Measurements from ENCODE around the gene ASAH2B. TPM values are rescaled to one million over a fixed set of nuclear protein-coding genes. Genes with fewer than 3 reads are reported as not detected.
A peak's percentile ranks its signal among the peaks of the same experiment; 100 is the strongest.

Gene ASAH2B
- total RNA-seq, 2 donors from 2014 or later: 6.4 to 7.4 TPM

- Mint-ChIP-seq H3K27me3 (ENCODE audit: insufficient read depth) (no peaks in the 10 kb centered on the region), H3K36me3 (ENCODE audit: low read depth) (no peaks in the 10 kb centered on the region), H3K9me3 (no peaks in the 10 kb centered on the region), H3K4me3 (no peak overlapping the region), H3K4me1 (peaks cover 17% of the 10 kb centered on the region), H3K27ac (peak overlapping the region; percentile 67)
- Histone ChIP-seq H3K27me3 (ENCODE audit: control insufficient read depth, insufficient read depth, low read length, poor library complexity, severe bottlenecking) (no peaks in the 10 kb centered on the region), H3K36me3 (ENCODE audit: control insufficient read depth, insufficient read depth, low read length) (no peaks in the 10 kb centered on the region), H3K9me3 (ENCODE audit: control insufficient read depth, low read length) (no peaks in the 10 kb centered on the region), H3K4me3 (ENCODE audit: low read length) (peak overlapping the region; percentile 4), H3K9ac (ENCODE audit: extremely low read depth, low read length, poor library complexity, severe bottlenecking) (no peak overlapping the region), H3K4me1 (ENCODE audit: control insufficient read depth, insufficient read depth, low read length) (peaks cover 3% of the 10 kb centered on the region), H3K27ac (ENCODE audit: low read depth, low read length) (no peak overlapping the region)
- WGBS, 2 experiments (ENCODE audit: insufficient coverage in 1 of 2, insufficient read length in 1 of 2): 81 to 100% methylated on average over 2 of the region's 2 CpGs
- TF ChIP-seq CTCF (conservative IDR thresholded peaks at IDR 0.05): no peak
- DNase-seq: no peak
These were observed 66.4 kb downstream of the ASAH2B start for GRCh38 chr10:50805981-50806622.

- Mint-ChIP-seq H3K27ac (no peak overlapping the region), H3K4me1 (peaks cover 17% of the 10 kb centered on the region), H3K4me3 (no peak overlapping the region), H3K9me3 (no peaks in the 10 kb centered on the region), H3K27me3 (ENCODE audit: insufficient read depth) (no peaks in the 10 kb centered on the region), H3K36me3 (ENCODE audit: low read depth) (no peaks in the 10 kb centered on the region)
- Histone ChIP-seq H3K4me1 (ENCODE audit: control insufficient read depth, insufficient read depth, low read length) (peaks cover 3% of the 10 kb centered on the region), H3K9me3 (ENCODE audit: control insufficient read depth, low read length) (no peaks in the 10 kb centered on the region), H3K9ac (ENCODE audit: extremely low read depth, low read length, poor library complexity, severe bottlenecking) (no peak overlapping the region), H3K4me3 (ENCODE audit: low read length) (no peak overlapping the region), H3K27me3 (ENCODE audit: control insufficient read depth, insufficient read depth, low read length, poor library complexity, severe bottlenecking) (no peaks in the 10 kb centered on the region), H3K27ac (ENCODE audit: low read depth, low read length) (no peak overlapping the region), H3K36me3 (ENCODE audit: control insufficient read depth, insufficient read depth, low read length) (no peaks in the 10 kb centered on the region)
- TF ChIP-seq CTCF (conservative IDR thresholded peaks at IDR 0.05): no peak
- 63 to 76% methylated on average over 1 of the region's 1 CpG for WGBS, 2 experiments (ENCODE audit: insufficient coverage in 1 of 2, insufficient read length in 1 of 2)
- no peak for DNase-seq
These were observed 68.4 kb downstream of the ASAH2B start for GRCh38 chr10:50807851-50808776.

Other genes starting within 250 kb of the ASAH2B start
- gene SGMS1, start 116.0 kb upstream of the ASAH2B start, total RNA-seq: 10 to 100 TPM; 12.0 to 14.3 TPM
- 1 to 10 TPM in 1 of 2 donors, under 1 TPM in 1; 0.33 to 1.9 TPM for gene A1CF, start 145.7 kb downstream of the ASAH2B start, total RNA-seq